HG02623 (cell line): ENCODE results near the gene FHOD3.
"Not testable (repeated sequence)": the region's sequence is repeated elsewhere in the genome, so short reads cannot be mapped to it uniquely, and the experiment has no call there.

Experiments used
- ATAC-seq: cut with Tn5 transposase; IDR thresholded peaks from one replicate; pipeline ENCODE4 v1.9.1; 2021; ENCODE audit warnings: moderate library complexity; ENCODE audit not compliant: unreplicated experiment

The FHOD3 gene

GRCh38 chr18:36348331-36348730 lies 50.8 kb downstream of the FHOD3 start:
- no peak for ATAC-seq

- no peak for ATAC-seq
These were observed 51.5 kb downstream of the FHOD3 start for GRCh38 chr18:36348971-36349417.

- ATAC-seq, result no peak
These were observed 52.0 kb downstream of the FHOD3 start for GRCh38 chr18:36349552-36349951.

- ATAC-seq, result no peak
These were observed 52.7 kb downstream of the FHOD3 start for GRCh38 chr18:36350251-36350651.

GRCh38 chr18:36350839-36351469 lies 53.4 kb downstream of the FHOD3 start:
- no peak for ATAC-seq

GRCh38 chr18:36352384-36352783 lies 54.9 kb downstream of the FHOD3 start:
- ATAC-seq, result no peak

- no peak for ATAC-seq
These were observed 57.5 kb downstream of the FHOD3 start for GRCh38 chr18:36354989-36355388.

- no peak for ATAC-seq
These were observed 58.0 kb downstream of the FHOD3 start for GRCh38 chr18:36355511-36355910.

GRCh38 chr18:36356741-36357140 lies 59.2 kb downstream of the FHOD3 start:
- not testable (repeated sequence) for ATAC-seq

- ATAC-seq, result no peak
These were observed 60.6 kb downstream of the FHOD3 start for GRCh38 chr18:36358141-36358540.

GRCh38 chr18:36360256-36360909 lies 62.9 kb downstream of the FHOD3 start:
- no peak for ATAC-seq

GRCh38 chr18:36364911-36365624 lies 67.6 kb downstream of the FHOD3 start:
- no peak for ATAC-seq

- ATAC-seq, result no peak
These were observed 68.6 kb downstream of the FHOD3 start for GRCh38 chr18:36365836-36366775.

GRCh38 chr18:36366994-36367839 lies 69.7 kb downstream of the FHOD3 start:
- no peak for ATAC-seq

GRCh38 chr18:36368889-36369288 lies 71.4 kb downstream of the FHOD3 start:
- ATAC-seq, result no peak

- ATAC-seq, result no peak
These were observed 75.4 kb downstream of the FHOD3 start for GRCh38 chr18:36372903-36373311.

GRCh38 chr18:36374262-36374661 lies 76.7 kb downstream of the FHOD3 start:
- ATAC-seq, result no peak

GRCh38 chr18:36375118-36375517 lies 77.6 kb downstream of the FHOD3 start:
- no peak for ATAC-seq

- ATAC-seq, result no peak
These were observed 78.8 kb downstream of the FHOD3 start for GRCh38 chr18:36376361-36376760.

- ATAC-seq, result no peak
These were observed 80.1 kb downstream of the FHOD3 start for GRCh38 chr18:36377626-36378025.
